HCT116 (cell line): ENCODE data around the gene FAM53B. TPM values are rescaled to one million over a fixed set of nuclear protein-coding genes. Genes with fewer than 3 reads are reported as not detected.
A peak's percentile ranks its signal among the peaks of the same experiment; 100 is the strongest.

ENCODE experiments used
- ATAC-seq: fragments of 200-7000 bp; cut with Tn5 transposase; 2 replicates; pipeline ENCODE4 v1.9.1; 2020; ENCODE audit warnings: mild to moderate bottlenecking, moderate library complexity
- BruUV-seq: library from RNA; stranded (reverse); fragments of 400-500 nt; replicated peaks from 2 replicates; lab custom pipeline; 2021; lab: Mats Ljungman, UMichigan
- CTCF ChIA-PET: fragments of 300-600 bp; sonication (Branson Sonifier 250); formaldehyde crosslinking; loops from one replicate; lab custom pipeline; 2021; ENCODE audit warnings: antibody characterized with exemption; lab: Charles Lee
- POLR2A ChIA-PET: fragments of 300-600, 350-600 bp; sonication (Branson Sonifier 250); formaldehyde crosslinking; loops from one replicate; lab custom pipeline; 2021; ENCODE audit warnings: antibody characterized with exemption; lab: Charles Lee
- RAD21 ChIA-PET, 2 experiments: fragments of 300-600 bp; sonication (Branson Sonifier 250); formaldehyde crosslinking; loops; one replicate each; lab custom pipeline; 2023; ENCODE audit warnings: low total read pairs in 2 of 2; ENCODE audit not compliant: uncharacterized antibody in 2 of 2, unreplicated experiment in 2 of 2, low non-redundant PET in 1 of 2; lab: Charles Lee
- DNase-seq: peaks from one replicate; pipeline ENCODE4 v3.0.0-alpha.2; 2010; ENCODE audit warnings: low read depth, low spot score
- H2AFZ ChIP-seq: fragments of 200-600 bp; shearing (Covaris generic), sonication (generic); 2 replicates; pipeline ENCODE4 v1.6.1; 2017; ENCODE audit warnings: low read depth, mixed run types, mixed read lengths, antibody characterized with exemption, low read length; ENCODE audit not compliant: poor library complexity, severe bottlenecking
- H3K27ac ChIP-seq: 2 replicates; pipeline ENCODE4 v1.5.1; 2012; ENCODE audit warnings: low read depth, low read length
- H3K27me3 ChIP-seq: fragments of 200-600 bp; sonication (generic); 2 replicates; pipeline ENCODE4 v1.6.1; 2016; ENCODE audit warnings: mixed run types, low read length, mixed read lengths; ENCODE audit not compliant: insufficient read depth
- H3K36me3 ChIP-seq, 2 experiments: fragments of 200-500 bp in 1 of 2; fragments of 200-600 bp in 1 of 2; sonication (Bioruptor generic) in 1 of 2; sonication (generic) in 1 of 2; 2 replicates each; pipeline versions ENCODE4 v1.5.1 to v1.6.1; 2014 to 2016; ENCODE audit warnings: low read length in 2 of 2, inconsistent platforms in 1 of 2, mixed read lengths in 1 of 2, mixed run types in 1 of 2; ENCODE audit not compliant: insufficient read depth in 2 of 2, control insufficient read depth in 1 of 2
- H3K4me1 ChIP-seq, 2 experiments: fragments of 200-600 bp in 1 of 2; sonication (generic) in 1 of 2; 2 replicates each; pipeline versions ENCODE4 v1.5.1 to v1.6.1; 2012 to 2017; ENCODE audit warnings: low read length in 2 of 2, inconsistent platforms in 1 of 2, mild to moderate bottlenecking in 1 of 2, mixed read lengths in 1 of 2, mixed run types in 1 of 2, moderate library complexity in 1 of 2; ENCODE audit not compliant: insufficient read depth in 2 of 2, control insufficient read depth in 1 of 2
- H3K4me2 ChIP-seq: fragments of 200-600 bp; sonication (generic); 2 replicates; pipeline ENCODE4 v1.6.1; 2017; ENCODE audit warnings: mixed run types, low read length, mixed read lengths
- H3K4me3 ChIP-seq, 2 experiments: fragments of 200-600 bp in 1 of 2; sonication (generic) in 1 of 2; replicated peaks in 1 of 2; 2 replicates each; pipeline ENCODE4 v1.5.1; 2011 to 2016; ENCODE audit warnings: low read length in 2 of 2, control low read depth in 1 of 2, low read depth in 1 of 2, mild to moderate bottlenecking in 1 of 2, mixed read lengths in 1 of 2, mixed run types in 1 of 2
- H3K79me2 ChIP-seq: fragments of 200-600 bp; sonication (generic); 2 replicates; pipeline ENCODE4 v1.6.1; 2017; ENCODE audit warnings: mild to moderate bottlenecking, mixed run types, low read length, moderate library complexity, mixed read lengths; ENCODE audit not compliant: insufficient read depth
- H3K9ac ChIP-seq: fragments of 200-600 bp; sonication (generic); 2 replicates; pipeline ENCODE4 v1.6.1; 2016; ENCODE audit warnings: low read length, mixed read lengths
- H3K9me2 ChIP-seq: fragments of 200-600 bp; sonication (generic), shearing (Covaris generic); 2 replicates; pipeline ENCODE4 v1.6.1; 2017; ENCODE audit warnings: mixed run types, mild to moderate bottlenecking, moderate library complexity; ENCODE audit not compliant: insufficient read depth
- H3K9me3 ChIP-seq, 2 experiments: fragments of 200-500 bp in 1 of 2; fragments of 200-600 bp in 1 of 2; sonication (Bioruptor generic) in 1 of 2; sonication (generic) in 1 of 2; 2 replicates each; pipeline ENCODE4 v1.6.1; 2014 to 2017; ENCODE audit warnings: low read length in 2 of 2, mixed read lengths in 2 of 2, inconsistent platforms in 1 of 2, low read depth in 1 of 2, mild to moderate bottlenecking in 1 of 2, mixed run types in 1 of 2, moderate library complexity in 1 of 2; ENCODE audit not compliant: control insufficient read depth in 1 of 2, insufficient read depth in 1 of 2
- H4K20me1 ChIP-seq: fragments of 200-600 bp; sonication (generic), shearing (Covaris generic); 2 replicates; pipeline ENCODE4 v1.6.1; 2017; ENCODE audit warnings: mixed run types, mild to moderate bottlenecking, moderate library complexity; ENCODE audit not compliant: insufficient read depth
- CBX3 ChIP-seq: IDR thresholded peaks from 2 replicates; pipeline ENCODE4 v1.6.1; 2012; ENCODE audit warnings: low read depth
- FOSL1 ChIP-seq: IDR thresholded peaks from 2 replicates; pipeline ENCODE4 v1.6.1; 2012; ENCODE audit warnings: low read depth
- POLR2AphosphoS5 ChIP-seq: IDR thresholded peaks from 2 replicates; pipeline ENCODE4 v1.6.1; 2011; ENCODE audit warnings: mild to moderate bottlenecking, low read depth, low read length, moderate library complexity
- RAD21 ChIP-seq: IDR thresholded peaks from 2 replicates; pipeline ENCODE4 v1.6.1; 2012; ENCODE audit warnings: low read depth, mild to moderate bottlenecking
- SIN3A ChIP-seq: IDR thresholded peaks from 2 replicates; pipeline ENCODE4 v1.6.1; 2012; ENCODE audit warnings: low read depth
- ZFX ChIP-seq: fragments of 450-650 bp; IDR thresholded peaks from 2 replicates; pipeline ENCODE4 v1.6.1; 2017
- ZNF274 ChIP-seq: fragments of 200-500 bp; sonication (Bioruptor generic); IDR thresholded peaks from 2 replicates; pipeline ENCODE4 v1.6.1; 2014; ENCODE audit warnings: mild to moderate bottlenecking, low read depth, low read length, inconsistent platforms
- intact Hi-C: fragments of 100-400 bp; cut with micrococcal nuclease; formaldehyde crosslinking; loops from 2 replicates; pipeline ENCODE4 v1.10.0; 2022
- total RNA-seq: library from RNA; stranded (reverse); gene quantifications from one replicate; pipeline ENCODE4 v1.2.1, GENCODE V29; 2021; ENCODE audit not compliant: unreplicated experiment
- TF ChIP-seq, protein P1 (sequence below): IDR thresholded peaks from 2 replicates; pipeline ENCODE4 v1.6.1; 2012
- TF ChIP-seq, protein P2 (sequence below), 3 experiments: fragments of 200-600 bp in 1 of 3; sonication (generic) in 1 of 3; IDR thresholded peaks in 2 of 3; conservative IDR thresholded peaks in 1 of 3; 2 replicates each; pipeline ENCODE4 v1.5.1; 2012 to 2017; ENCODE audit warnings: low read depth in 2 of 3, low read length in 2 of 3, antibody characterized with exemption in 1 of 3, borderline replicate concordance in 1 of 3, control low read depth in 1 of 3, mild to moderate bottlenecking in 1 of 3, mixed read lengths in 1 of 3, mixed run types in 1 of 3, moderate library complexity in 1 of 3; ENCODE audit not compliant: insufficient read depth in 1 of 3
- TF ChIP-seq, protein P3 (sequence below): IDR thresholded peaks from 2 replicates; pipeline ENCODE4 v1.6.1; 2011; ENCODE audit warnings: mild to moderate bottlenecking, low read length, moderate library complexity; ENCODE audit not compliant: insufficient replicate concordance; ENCODE audit errors: extremely low read depth

Gene FAM53B
- total RNA-seq, 1 experiment from 2014 or later, result 19.6 TPM

DNA sequence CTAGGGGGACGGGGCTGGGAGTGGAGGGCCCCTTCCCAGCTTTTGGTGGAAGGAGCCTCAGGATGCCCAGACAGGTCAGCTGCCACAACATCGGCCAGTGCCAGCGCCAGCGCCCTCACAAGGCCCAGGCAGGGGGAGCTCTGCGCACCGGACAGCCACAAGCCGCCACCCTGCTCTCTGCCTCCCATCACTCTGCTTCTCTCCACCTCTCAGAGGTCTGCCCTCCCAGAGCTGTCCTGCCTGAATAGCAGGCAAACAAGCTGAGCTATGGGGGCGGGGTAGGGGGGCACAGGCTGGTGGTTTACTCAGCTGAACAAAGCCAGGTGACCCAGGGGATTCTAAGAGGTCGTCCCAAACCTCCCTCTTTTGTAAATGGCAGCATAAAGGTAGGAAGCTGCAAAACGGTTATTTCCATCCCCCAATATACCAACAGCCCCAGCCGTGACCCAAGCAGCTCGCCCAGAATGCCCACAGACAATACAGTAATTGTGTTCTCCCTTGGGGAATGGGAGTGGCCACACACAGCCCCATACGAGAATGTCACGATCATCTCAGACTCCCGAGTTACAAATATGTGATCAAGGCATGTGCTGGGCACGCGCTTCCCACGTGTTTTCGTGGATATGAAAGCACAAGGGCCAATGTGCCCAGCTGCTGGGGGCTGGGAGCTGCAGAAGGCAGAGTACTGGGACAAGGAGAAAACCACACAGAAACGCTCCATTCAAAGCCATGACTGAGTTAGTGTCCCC, 19.7 kb downstream of the FAM53B start:
- no peaks in the 10 kb centered on the region for H3K27me3 ChIP-seq
- no peaks in the 10 kb centered on the region for H3K9me2 ChIP-seq
- ChIA-PET POLR2A (no interaction called here), RAD21 (no interaction called here), CTCF (interaction anchor here (2.1 kb wide), 1 partner anchor 17 kb away, joined by 10 read pairs; no protein-coding TSS in a partner anchor)
- H3K36me3 ChIP-seq, result no peaks in the 10 kb centered on the region
- no peaks in the 10 kb centered on the region for H3K9me3 ChIP-seq
- ATAC-seq, result peak; percentile 41
- H3K4me3 ChIP-seq, result no peak overlapping the region
- DNase-seq, result no peak
- TF ChIP-seq, protein P1, sequence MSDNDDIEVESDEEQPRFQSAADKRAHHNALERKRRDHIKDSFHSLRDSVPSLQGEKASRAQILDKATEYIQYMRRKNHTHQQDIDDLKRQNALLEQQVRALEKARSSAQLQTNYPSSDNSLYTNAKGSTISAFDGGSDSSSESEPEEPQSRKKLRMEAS, result no peak
- TF ChIP-seq, protein P2, sequence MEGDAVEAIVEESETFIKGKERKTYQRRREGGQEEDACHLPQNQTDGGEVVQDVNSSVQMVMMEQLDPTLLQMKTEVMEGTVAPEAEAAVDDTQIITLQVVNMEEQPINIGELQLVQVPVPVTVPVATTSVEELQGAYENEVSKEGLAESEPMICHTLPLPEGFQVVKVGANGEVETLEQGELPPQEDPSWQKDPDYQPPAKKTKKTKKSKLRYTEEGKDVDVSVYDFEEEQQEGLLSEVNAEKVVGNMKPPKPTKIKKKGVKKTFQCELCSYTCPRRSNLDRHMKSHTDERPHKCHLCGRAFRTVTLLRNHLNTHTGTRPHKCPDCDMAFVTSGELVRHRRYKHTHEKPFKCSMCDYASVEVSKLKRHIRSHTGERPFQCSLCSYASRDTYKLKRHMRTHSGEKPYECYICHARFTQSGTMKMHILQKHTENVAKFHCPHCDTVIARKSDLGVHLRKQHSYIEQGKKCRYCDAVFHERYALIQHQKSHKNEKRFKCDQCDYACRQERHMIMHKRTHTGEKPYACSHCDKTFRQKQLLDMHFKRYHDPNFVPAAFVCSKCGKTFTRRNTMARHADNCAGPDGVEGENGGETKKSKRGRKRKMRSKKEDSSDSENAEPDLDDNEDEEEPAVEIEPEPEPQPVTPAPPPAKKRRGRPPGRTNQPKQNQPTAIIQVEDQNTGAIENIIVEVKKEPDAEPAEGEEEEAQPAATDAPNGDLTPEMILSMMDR (IDR thresholded peaks at IDR 0.05 in 2 of 3, conservative IDR thresholded peaks at IDR 0.05 in 1 of 3; ENCODE audit: borderline replicate concordance in 1 of 3, insufficient read depth in 1 of 3, low read depth in 2 of 3, low read length in 2 of 3), result no peak
- H3K9ac ChIP-seq, result no peak overlapping the region
- peaks cover 0 to 18% of the 10 kb centered on the region in 2 experiments; a peak in 1 of 4 replicates for H3K4me1 ChIP-seq
- no peaks in the 10 kb centered on the region for H3K79me2 ChIP-seq
- BruUV-seq, result no TSS peak
- intact Hi-C loops, result no loop called here
- no peak overlapping the region for H3K4me2 ChIP-seq
- H4K20me1 ChIP-seq, result no peaks in the 10 kb centered on the region
- H3K27ac ChIP-seq, result no peak overlapping the region
- no peak overlapping the region for H2AFZ ChIP-seq

DNA sequence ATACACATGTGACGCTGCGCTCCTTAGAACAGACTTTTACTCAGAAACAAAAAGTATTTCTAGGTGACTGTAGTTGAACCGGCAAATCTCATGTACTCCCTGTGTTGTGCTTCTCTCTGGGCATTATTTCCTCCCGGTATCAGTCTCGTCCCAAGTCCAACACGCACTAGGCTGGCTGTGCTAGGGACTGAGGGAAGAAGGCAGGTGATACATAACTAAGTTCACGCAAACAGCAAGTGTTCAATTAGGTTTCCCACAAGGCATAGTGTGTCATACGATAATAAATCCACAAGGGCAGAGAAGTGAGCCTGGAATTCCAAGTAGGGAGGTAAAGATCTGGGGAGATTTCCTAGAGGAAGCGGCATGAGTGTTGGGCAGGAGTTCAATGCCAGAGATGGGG, 20.4 kb downstream of the FAM53B start:
- H3K79me2 ChIP-seq, result no peaks in the 10 kb centered on the region; the same call in 1 of the 2 replicates
- H3K9ac ChIP-seq, result no peak overlapping the region
- ATAC-seq (no peak), DNase-seq (no peak)
- H3K4me1 ChIP-seq, result peaks cover under 1 to 24% of the 10 kb centered on the region in 2 experiments; a peak in 2 of 4 replicates
- H3K9me3 ChIP-seq, result no peaks in the 10 kb centered on the region
- no TSS peak for BruUV-seq
- no peaks in the 10 kb centered on the region for H3K9me2 ChIP-seq
- intact Hi-C loops, result no loop called here
- H3K36me3 ChIP-seq, result no peaks in the 10 kb centered on the region
- no peak overlapping the region for H3K4me3 ChIP-seq
- H3K27ac ChIP-seq, result no peak overlapping the region
- no peak overlapping the region for H2AFZ ChIP-seq
- no peaks in the 10 kb centered on the region for H4K20me1 ChIP-seq
- POLR2A ChIA-PET, result no interaction called here
- CTCF ChIA-PET, result interaction anchor here (2.1 kb wide), 1 partner anchor 18 kb away, joined by 10 read pairs; no protein-coding TSS in a partner anchor
- RAD21 ChIA-PET, result no interaction called here
- no peak overlapping the region for H3K4me2 ChIP-seq
- H3K27me3 ChIP-seq, result no peaks in the 10 kb centered on the region
- TF ChIP-seq SIN3A (no peak), RAD21 (no peak), POLR2AphosphoS5 (no peak), ZNF274 (no peak), ZFX (no peak), CBX3 (no peak), FOSL1 (no peak)
- TF ChIP-seq, protein P1, result no peak
- TF ChIP-seq, protein P3, sequence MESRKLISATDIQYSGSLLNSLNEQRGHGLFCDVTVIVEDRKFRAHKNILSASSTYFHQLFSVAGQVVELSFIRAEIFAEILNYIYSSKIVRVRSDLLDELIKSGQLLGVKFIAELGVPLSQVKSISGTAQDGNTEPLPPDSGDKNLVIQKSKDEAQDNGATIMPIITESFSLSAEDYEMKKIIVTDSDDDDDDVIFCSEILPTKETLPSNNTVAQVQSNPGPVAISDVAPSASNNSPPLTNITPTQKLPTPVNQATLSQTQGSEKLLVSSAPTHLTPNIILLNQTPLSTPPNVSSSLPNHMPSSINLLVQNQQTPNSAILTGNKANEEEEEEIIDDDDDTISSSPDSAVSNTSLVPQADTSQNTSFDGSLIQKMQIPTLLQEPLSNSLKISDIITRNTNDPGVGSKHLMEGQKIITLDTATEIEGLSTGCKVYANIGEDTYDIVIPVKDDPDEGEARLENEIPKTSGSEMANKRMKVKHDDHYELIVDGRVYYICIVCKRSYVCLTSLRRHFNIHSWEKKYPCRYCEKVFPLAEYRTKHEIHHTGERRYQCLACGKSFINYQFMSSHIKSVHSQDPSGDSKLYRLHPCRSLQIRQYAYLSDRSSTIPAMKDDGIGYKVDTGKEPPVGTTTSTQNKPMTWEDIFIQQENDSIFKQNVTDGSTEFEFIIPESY, result no peak
